ENCODE measurements around the gene MICAL2. TPM values are rescaled to one million over a fixed set of nuclear protein-coding genes. Genes with fewer than 3 reads are reported as not detected.

MICAL2 gene
- total and polyA plus RNA-seq, 2 donors (not counting 3 experiments of a cell fraction or from before 2014, with no cell fraction given) = 67.6 to 200 TPM

GRCh38 chr11:12084256-12084655 lies 26.1 kb upstream of the MICAL2 start:
- peaks cover 60% of the 10 kb centered on the region for H3K4me1 ChIP-seq (ENCODE audit: control insufficient read depth, extremely low read depth, insufficient read depth, low read length)
- no peak overlapping the region for H3K27ac ChIP-seq (ENCODE audit: insufficient read depth, low read depth, low read length)
- H3K27me3 ChIP-seq (ENCODE audit: control insufficient read depth in 2 of 2, insufficient read depth in 2 of 2, low read length in 2 of 2) = no peaks in the 10 kb centered on the region
- H3K36me3 ChIP-seq (ENCODE audit: control insufficient read depth in 2 of 2, extremely low read depth in 1 of 2, insufficient read depth in 2 of 2, low read length in 2 of 2) = no peaks in the 10 kb centered on the region
- FAIRE-seq = no peak
- ChIA-PET CTCF (interaction anchor here (1.3 to 1.9 kb wide), 3 partner anchors 20 to 197 kb away, joined by 3 to 7 read pairs (median 3); no protein-coding TSS in a partner anchor), POLR2A (interaction anchor here (0.7 kb wide), 1 partner anchor 1757 kb away, joined by 4 read pairs; no protein-coding TSS in a partner anchor)
- no peak overlapping the region for H2AFZ ChIP-seq (ENCODE audit: low read depth, low read length)
- TF ChIP-seq JUN (IDR thresholded peaks at IDR 0.05; ENCODE audit: borderline replicate concordance, insufficient read depth, insufficient read length, low read depth) (no peak), CTCF (IDR thresholded peaks at IDR 0.05; ENCODE audit: extremely low read depth in 1 of 2, insufficient read depth in 1 of 2, low read depth in 1 of 2, low read length in 2 of 2) (no peak), POLR2A (IDR thresholded peaks at IDR 0.05; ENCODE audit: low read depth, low read length) (no peak)
- TF ChIP-seq, protein P1, sequence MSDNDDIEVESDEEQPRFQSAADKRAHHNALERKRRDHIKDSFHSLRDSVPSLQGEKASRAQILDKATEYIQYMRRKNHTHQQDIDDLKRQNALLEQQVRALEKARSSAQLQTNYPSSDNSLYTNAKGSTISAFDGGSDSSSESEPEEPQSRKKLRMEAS (IDR thresholded peaks at IDR 0.05; ENCODE audit: insufficient read depth, insufficient read length) = no peak
- H3K9ac ChIP-seq (replicated peaks; ENCODE audit: extremely low read depth, insufficient read depth, low read length) = no peak overlapping the region
- no peak overlapping the region for H3K4me2 ChIP-seq (ENCODE audit: insufficient read depth, low read length)
- H3K79me2 ChIP-seq (ENCODE audit: control insufficient read depth, insufficient read depth, low read length) = no peaks in the 10 kb centered on the region
- no peaks in the 10 kb centered on the region for H4K20me1 ChIP-seq (replicated peaks; ENCODE audit: control insufficient read depth, extremely low read depth, insufficient read depth, low read length)
- H3K9me3 ChIP-seq (replicated peaks; ENCODE audit: control insufficient read depth, insufficient read depth, low read length) = no peaks in the 10 kb centered on the region
- DNase-seq (ENCODE audit: low read depth, low spot score) = no peak
- H3K4me3 ChIP-seq (replicated peaks in 1 of 3; ENCODE audit: insufficient read depth in 1 of 3, low read depth in 1 of 3, low read length in 3 of 3) = no peak overlapping the region
- no peaks in the 10 kb centered on the region for H3K9me1 ChIP-seq (replicated peaks; ENCODE audit: control insufficient read depth, extremely low read depth, insufficient read depth, low read length)
- intact Hi-C loops (cut with micrococcal nuclease) (no loop called here), dilution Hi-C loops (cut with MboI; ENCODE audit: extremely low pct_ligation_motif_present, low sequenced_read_pairs) (no loop called here)
- no TSS peak for BruUV-seq (replicated peaks)

Data from endothelial cell of umbilical vein (primary cell).